COLO829 (cell line): ENCODE results near the gene ABHD8.

Experiments
- DNase-seq: peaks from one replicate; pipeline ENCODE4 v3.0.0; 2012; ENCODE audit warnings: low spot score

Gene ABHD8

DNA sequence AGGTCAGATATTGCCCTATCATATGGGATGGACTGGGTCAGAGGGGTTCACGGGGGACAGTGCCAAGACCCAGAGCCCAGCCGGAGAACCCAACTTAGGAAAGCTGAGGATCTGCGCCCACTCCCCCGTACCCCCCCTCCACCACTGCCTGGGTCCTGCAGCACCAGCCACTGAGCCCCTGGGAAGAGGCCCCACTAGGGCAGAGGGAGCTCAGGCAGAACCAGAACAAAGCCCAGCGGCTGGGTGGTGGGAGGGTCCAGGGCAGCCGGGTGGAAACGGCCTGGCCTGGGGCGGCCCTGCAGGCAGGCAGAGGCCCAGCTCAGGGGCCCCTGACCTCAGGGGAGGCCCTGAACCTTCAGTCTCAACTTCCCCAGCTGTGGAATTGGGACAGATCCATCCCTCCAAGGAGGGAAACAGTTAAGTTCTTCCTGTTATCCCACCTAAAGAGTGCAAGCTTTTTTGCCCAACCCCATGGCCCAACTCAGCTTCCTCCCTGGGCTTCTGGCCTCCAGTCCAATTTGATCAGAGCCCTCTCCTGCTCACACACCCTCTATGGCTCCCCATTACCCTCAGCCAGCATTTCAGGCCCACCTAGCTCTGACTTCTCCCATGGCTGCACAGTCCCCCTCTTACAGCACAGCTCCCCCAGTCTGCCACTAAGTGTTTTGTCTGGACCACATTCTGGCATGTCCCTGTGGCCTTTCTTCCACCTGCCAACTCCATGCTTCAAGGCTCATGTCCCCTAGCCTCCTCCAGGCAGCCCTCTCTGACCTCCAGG, 60.6 kb downstream of the ABHD8 start:
- DNase-seq: no peak
